DND-41 (cell line): ENCODE measurements around the gene NSD1.

ENCODE experiments used
- EZH2 ChIP-seq: IDR thresholded peaks from 3 replicates; pipeline ENCODE4 v1.6.1; 2012; ENCODE audit warnings: borderline replicate concordance, low read depth, mild to moderate bottlenecking, moderate library complexity, low read length, inconsistent platforms; ENCODE audit not compliant: severe bottlenecking
- TF ChIP-seq, protein P1 (sequence below): IDR thresholded peaks from 2 replicates; pipeline ENCODE4 v1.5.1; 2012; ENCODE audit warnings: borderline replicate concordance, low read length, moderate library complexity, mild to moderate bottlenecking; ENCODE audit not compliant: poor library complexity, severe bottlenecking; ENCODE audit errors: extremely low read depth

GRCh38 chr5:177249761-177250537, 116.4 kb downstream of the NSD1 start:
- TF ChIP-seq, protein P1, sequence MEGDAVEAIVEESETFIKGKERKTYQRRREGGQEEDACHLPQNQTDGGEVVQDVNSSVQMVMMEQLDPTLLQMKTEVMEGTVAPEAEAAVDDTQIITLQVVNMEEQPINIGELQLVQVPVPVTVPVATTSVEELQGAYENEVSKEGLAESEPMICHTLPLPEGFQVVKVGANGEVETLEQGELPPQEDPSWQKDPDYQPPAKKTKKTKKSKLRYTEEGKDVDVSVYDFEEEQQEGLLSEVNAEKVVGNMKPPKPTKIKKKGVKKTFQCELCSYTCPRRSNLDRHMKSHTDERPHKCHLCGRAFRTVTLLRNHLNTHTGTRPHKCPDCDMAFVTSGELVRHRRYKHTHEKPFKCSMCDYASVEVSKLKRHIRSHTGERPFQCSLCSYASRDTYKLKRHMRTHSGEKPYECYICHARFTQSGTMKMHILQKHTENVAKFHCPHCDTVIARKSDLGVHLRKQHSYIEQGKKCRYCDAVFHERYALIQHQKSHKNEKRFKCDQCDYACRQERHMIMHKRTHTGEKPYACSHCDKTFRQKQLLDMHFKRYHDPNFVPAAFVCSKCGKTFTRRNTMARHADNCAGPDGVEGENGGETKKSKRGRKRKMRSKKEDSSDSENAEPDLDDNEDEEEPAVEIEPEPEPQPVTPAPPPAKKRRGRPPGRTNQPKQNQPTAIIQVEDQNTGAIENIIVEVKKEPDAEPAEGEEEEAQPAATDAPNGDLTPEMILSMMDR, result no peak
- TF ChIP-seq EZH2, result no peak
